ENCODE measurements around the gene DNAJC3.

The DNAJC3 gene, protein sequence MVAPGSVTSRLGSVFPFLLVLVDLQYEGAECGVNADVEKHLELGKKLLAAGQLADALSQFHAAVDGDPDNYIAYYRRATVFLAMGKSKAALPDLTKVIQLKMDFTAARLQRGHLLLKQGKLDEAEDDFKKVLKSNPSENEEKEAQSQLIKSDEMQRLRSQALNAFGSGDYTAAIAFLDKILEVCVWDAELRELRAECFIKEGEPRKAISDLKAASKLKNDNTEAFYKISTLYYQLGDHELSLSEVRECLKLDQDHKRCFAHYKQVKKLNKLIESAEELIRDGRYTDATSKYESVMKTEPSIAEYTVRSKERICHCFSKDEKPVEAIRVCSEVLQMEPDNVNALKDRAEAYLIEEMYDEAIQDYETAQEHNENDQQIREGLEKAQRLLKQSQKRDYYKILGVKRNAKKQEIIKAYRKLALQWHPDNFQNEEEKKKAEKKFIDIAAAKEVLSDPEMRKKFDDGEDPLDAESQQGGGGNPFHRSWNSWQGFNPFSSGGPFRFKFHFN

GRCh38 chr13:95676762-95677563, at the start of gene DNAJC3:
DNAJC3 (plus strand) TSS chr13:95677139; CDS start chr13:95677256, 117 bp downstream.
- DNase-seq (ENCODE audit: extremely low read depth, insufficient read length): peak; percentile 99
- Histone ChIP-seq H3K27me3 (replicated peaks; ENCODE audit: control insufficient read depth, insufficient read depth, low read length) (no peaks in the 10 kb centered on the region), H3K4me3 (replicated peaks; ENCODE audit: low read depth, low read length) (peak within 1 kb of the TSS; percentile 94), H3K36me3 (ENCODE audit: control insufficient read depth, insufficient read depth, low read length) (no peaks in the 10 kb centered on the region)
- TF ChIP-seq CTCF (IDR thresholded peaks at IDR 0.05; ENCODE audit: insufficient read depth, low read length, poor library complexity, severe bottlenecking): no peak

DNA sequence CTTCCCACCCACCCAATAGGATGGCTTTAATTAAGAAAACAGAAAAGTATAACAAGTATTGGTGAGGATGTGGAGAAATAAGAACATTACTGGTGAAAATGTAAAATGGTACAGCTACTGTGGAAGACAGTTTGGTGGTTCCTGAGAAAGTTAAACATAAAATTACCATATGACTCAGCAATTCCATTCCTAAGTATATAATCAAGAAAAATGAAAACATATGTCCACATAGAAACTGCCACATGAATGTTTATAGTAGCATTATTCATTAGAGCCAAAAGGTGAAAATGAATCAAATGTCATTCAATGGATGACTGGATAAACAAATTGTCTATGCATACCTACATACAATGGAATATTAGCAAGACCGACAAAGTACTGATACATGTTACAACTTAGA, 49.3 kb upstream of the DNAJC3 start:
- Histone ChIP-seq H3K4me3 (replicated peaks; ENCODE audit: low read depth, low read length) (no peak overlapping the region), H3K27me3 (replicated peaks; ENCODE audit: control insufficient read depth, insufficient read depth, low read length) (no peaks in the 10 kb centered on the region), H3K36me3 (ENCODE audit: control insufficient read depth, insufficient read depth, low read length) (no peaks in the 10 kb centered on the region)
- DNase-seq (ENCODE audit: extremely low read depth, insufficient read length): no peak
- no peak for TF ChIP-seq CTCF (IDR thresholded peaks at IDR 0.05; ENCODE audit: insufficient read depth, low read length, poor library complexity, severe bottlenecking)

GRCh38 chr13:95628488-95628887, 48.5 kb upstream of the DNAJC3 start:
- no peak for TF ChIP-seq CTCF (IDR thresholded peaks at IDR 0.05; ENCODE audit: insufficient read depth, low read length, poor library complexity, severe bottlenecking)
- Histone ChIP-seq H3K36me3 (ENCODE audit: control insufficient read depth, insufficient read depth, low read length) (no peaks in the 10 kb centered on the region), H3K4me3 (replicated peaks; ENCODE audit: low read depth, low read length) (no peak overlapping the region), H3K27me3 (replicated peaks; ENCODE audit: control insufficient read depth, insufficient read depth, low read length) (no peaks in the 10 kb centered on the region)
- no peak for DNase-seq (ENCODE audit: extremely low read depth, insufficient read length)

DNA sequence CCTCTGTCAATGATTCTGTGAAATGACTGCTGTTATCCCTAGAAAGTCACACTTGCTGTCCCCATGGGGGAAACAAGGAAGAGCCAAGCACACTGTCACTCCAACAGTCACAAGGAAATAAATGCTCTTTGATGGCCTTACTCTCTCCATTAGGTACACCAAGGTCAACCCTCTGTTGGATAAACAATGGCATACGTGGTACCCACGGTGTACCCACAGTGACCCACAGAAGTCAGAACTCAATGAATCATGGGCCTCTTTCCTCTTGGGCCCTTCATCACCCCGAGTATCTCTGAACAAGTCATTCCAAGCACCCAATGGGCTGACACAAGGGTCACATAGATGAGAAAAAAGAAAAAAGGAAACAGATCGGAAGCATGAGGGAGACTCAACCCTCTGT, 47.9 kb upstream of the DNAJC3 start:
- Histone ChIP-seq H3K4me3 (replicated peaks; ENCODE audit: low read depth, low read length) (no peak overlapping the region), H3K36me3 (ENCODE audit: control insufficient read depth, insufficient read depth, low read length) (no peaks in the 10 kb centered on the region), H3K27me3 (replicated peaks; ENCODE audit: control insufficient read depth, insufficient read depth, low read length) (no peaks in the 10 kb centered on the region)
- DNase-seq (ENCODE audit: extremely low read depth, insufficient read length): no peak
- TF ChIP-seq CTCF (IDR thresholded peaks at IDR 0.05; ENCODE audit: insufficient read depth, low read length, poor library complexity, severe bottlenecking): no peak

- TF ChIP-seq CTCF (IDR thresholded peaks at IDR 0.05; ENCODE audit: insufficient read depth, low read length, poor library complexity, severe bottlenecking): no peak
- Histone ChIP-seq H3K27me3 (replicated peaks; ENCODE audit: control insufficient read depth, insufficient read depth, low read length) (no peaks in the 10 kb centered on the region), H3K4me3 (replicated peaks; ENCODE audit: low read depth, low read length) (no peak overlapping the region), H3K36me3 (ENCODE audit: control insufficient read depth, insufficient read depth, low read length) (no peaks in the 10 kb centered on the region)
- DNase-seq (ENCODE audit: extremely low read depth, insufficient read length): no peak
These were observed 46.3 kb upstream of the DNAJC3 start for GRCh38 chr13:95630593-95630992.

Measured in GM06990 (cell line).